K562 (cell line): Measurements from ENCODE around the gene ZSWIM4. TPM values are rescaled to one million over a fixed set of nuclear protein-coding genes. Genes with fewer than 3 reads are reported as not detected.
A peak's percentile ranks its signal among the peaks of the same experiment; 100 is the strongest.

Experiments
- CBX2 ChIP-seq: fragments of 200-600 bp; sonication (generic); IDR thresholded peaks from one replicate; pipeline ENCODE4 v1.6.1; 2012; ENCODE audit warnings: mild to moderate bottlenecking, low read length, inconsistent platforms; ENCODE audit not compliant: insufficient read depth, poor library complexity, severe bottlenecking
- GABPB1 ChIP-seq: sonication (generic); formaldehyde crosslinking; IDR thresholded peaks from 2 replicates; pipeline ENCODE4 v1.8.0; 2022; ENCODE audit warnings: mild to moderate bottlenecking, missing genetic modification reagents
- MBD2 ChIP-seq: sonication (generic); IDR thresholded peaks from 2 replicates; pipeline ENCODE4 v1.6.1; 2016; ENCODE audit warnings: low read depth, borderline replicate concordance
- MIER1 ChIP-seq: fragments of 450-650 bp; IDR thresholded peaks from 2 replicates; pipeline ENCODE4 v1.6.1; 2016; ENCODE audit warnings: antibody characterized with exemption, mild to moderate bottlenecking, low read depth
- NCOR1 ChIP-seq: fragments of 450-650 bp; IDR thresholded peaks from 2 replicates; pipeline ENCODE4 v1.6.1; 2016; ENCODE audit warnings: mild to moderate bottlenecking, moderate library complexity
- PHF8 ChIP-seq: fragments of 200-600 bp; sonication (generic); IDR thresholded peaks from 2 replicates; pipeline ENCODE4 v1.6.1; 2012; ENCODE audit warnings: mixed run types, mild to moderate bottlenecking, inconsistent platforms, low read length, moderate library complexity, borderline replicate concordance
- POLR2A ChIP-seq: fragments of 450-650 bp; conservative IDR thresholded peaks from 2 replicates; pipeline ENCODE4 v1.6.1; 2016
- RBM17 ChIP-seq: fragments of 200-400 bp; formaldehyde crosslinking; IDR thresholded peaks from 2 replicates; pipeline ENCODE4 v1.6.1; 2017; ENCODE audit warnings: low read depth, mild to moderate bottlenecking, low read length, borderline replicate concordance
- TBP ChIP-seq: optimal IDR thresholded peaks from 2 replicates; pipeline ENCODE3; 2011; ENCODE audit warnings: low read depth, low read length, improper control_type of control experiment
- ZNF12 ChIP-seq: sonication (generic); formaldehyde crosslinking; IDR thresholded peaks from 2 replicates; pipeline ENCODE4 v1.4.0; 2020; ENCODE audit warnings: mild to moderate bottlenecking, missing genetic modification reagents
- ZNF143 ChIP-seq: sonication (generic); formaldehyde crosslinking; IDR thresholded peaks from 2 replicates; pipeline ENCODE4 v1.9.0; 2022; ENCODE audit warnings: mild to moderate bottlenecking, missing genetic modification reagents
- polyA plus RNA-seq, 8 experiments: library from polyadenylated mRNA; depleted of rRNA in 4 of 8; stranded (reverse) in 5 of 8; unstranded in 3 of 8; fragments of >200 nt; fragmentation: Nextera tagmentation in 2 of 8; fragmentation: Illumina TruSeq in 1 of 8; extraction: Ambion mirVana in 2 of 8; extraction: Trizol in 1 of 8; gene quantifications; 2 replicates each; pipeline versions ENCODE4 v1.2.1 to v1.2.3, GENCODE V29; 2011 to 2014; ENCODE audit warnings: inconsistent platforms in 1 of 8, missing spikeins in 1 of 8
- total RNA-seq, 7 experiments: library from RNA; depleted of rRNA in 6 of 7; stranded (reverse); fragments of >200 nt in 6 of 7; fragmentation: Illumina TruSeq in 2 of 7; extraction: Trizol in 2 of 7; gene quantifications; 2 replicates each; pipeline versions ENCODE4 v1.2.1 to v1.2.3, GENCODE V29; 2011 to 2021; ENCODE audit warnings: low replicate concordance in 1 of 7
- TF ChIP-seq, protein P1 (sequence below), 2 experiments: fragments of 450-650 bp; conservative IDR thresholded peaks; 2 replicates each; pipeline ENCODE4 v1.6.1; 2017; ENCODE audit warnings: mild to moderate bottlenecking in 2 of 2, moderate library complexity in 2 of 2
- TF ChIP-seq, protein P2 (sequence below): fragments of 450-650 bp; conservative IDR thresholded peaks from 2 replicates; pipeline ENCODE4 v1.6.1; 2016; ENCODE audit warnings: missing genetic modification characterization, low read depth, mild to moderate bottlenecking, control low read depth, missing compliant biosample characterization
- TF ChIP-seq, protein P3 (sequence below), 2 experiments: fragments of 450-650 bp in 1 of 2; sonication (generic) in 1 of 2; formaldehyde crosslinking in 1 of 2; IDR thresholded peaks; 2 replicates each; pipeline versions ENCODE4 v1.7.1 to v1.9.0; 2016 to 2022; ENCODE audit warnings: inconsistent platforms in 1 of 2, mild to moderate bottlenecking in 1 of 2, missing genetic modification reagents in 1 of 2

Gene ZSWIM4
- total and polyA plus RNA-seq, 9 of the 15 experiments (the other 6 are each of a cell fraction or from before 2014, with no cell fraction given) = 0.25 to 3.7 (median 0.79) TPM; not detected in 2

DNA sequence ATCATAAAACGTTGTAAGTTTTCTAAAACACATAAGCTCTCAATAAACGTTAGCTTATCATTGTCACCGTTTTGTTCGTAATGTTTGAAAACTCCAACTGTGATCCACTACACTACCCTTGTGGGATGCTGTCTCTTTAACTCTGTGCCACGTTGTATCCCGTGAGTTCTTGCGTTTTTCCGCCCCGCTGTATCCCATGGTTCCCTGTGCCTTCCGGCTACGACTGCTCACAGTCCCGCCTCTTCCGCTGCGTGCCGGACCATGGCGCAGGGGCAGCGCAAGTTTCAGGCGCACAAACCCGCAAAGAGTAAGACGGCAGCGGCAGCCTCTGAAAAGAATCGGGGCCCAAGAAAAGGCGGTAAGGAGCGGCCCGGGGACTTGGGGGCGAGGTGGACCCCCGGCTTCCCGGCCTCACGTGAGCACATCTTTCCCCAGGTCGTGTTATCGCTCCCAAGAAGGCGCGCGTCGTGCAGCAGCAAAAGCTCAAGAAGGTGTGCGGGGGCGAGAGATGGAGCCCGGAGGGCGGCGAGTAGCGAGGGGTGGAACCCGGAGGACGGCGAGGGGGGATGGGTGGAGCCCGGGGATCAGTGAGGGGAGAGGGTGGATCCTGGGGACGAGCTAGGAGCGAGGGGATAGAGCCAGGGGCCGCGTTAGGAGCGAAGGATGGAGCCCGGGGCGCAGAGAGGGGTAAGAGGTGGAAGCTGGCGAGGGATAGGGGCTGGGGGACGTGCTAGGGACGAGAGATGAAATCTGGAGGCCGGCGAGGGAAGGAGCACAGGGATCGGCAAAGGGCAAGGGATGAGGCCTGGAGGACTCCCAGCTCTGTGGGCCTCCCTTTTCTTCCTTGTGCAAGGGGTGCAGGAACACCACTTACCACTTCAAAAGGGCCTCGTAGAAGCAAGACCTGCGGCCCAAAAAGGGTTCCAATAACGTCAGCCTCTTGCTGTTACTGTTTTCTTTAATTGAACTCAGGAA, 20.7 kb upstream of the ZSWIM4 start, which contains the start of gene C19orf53 (continued):
- TF ChIP-seq, protein P1, sequence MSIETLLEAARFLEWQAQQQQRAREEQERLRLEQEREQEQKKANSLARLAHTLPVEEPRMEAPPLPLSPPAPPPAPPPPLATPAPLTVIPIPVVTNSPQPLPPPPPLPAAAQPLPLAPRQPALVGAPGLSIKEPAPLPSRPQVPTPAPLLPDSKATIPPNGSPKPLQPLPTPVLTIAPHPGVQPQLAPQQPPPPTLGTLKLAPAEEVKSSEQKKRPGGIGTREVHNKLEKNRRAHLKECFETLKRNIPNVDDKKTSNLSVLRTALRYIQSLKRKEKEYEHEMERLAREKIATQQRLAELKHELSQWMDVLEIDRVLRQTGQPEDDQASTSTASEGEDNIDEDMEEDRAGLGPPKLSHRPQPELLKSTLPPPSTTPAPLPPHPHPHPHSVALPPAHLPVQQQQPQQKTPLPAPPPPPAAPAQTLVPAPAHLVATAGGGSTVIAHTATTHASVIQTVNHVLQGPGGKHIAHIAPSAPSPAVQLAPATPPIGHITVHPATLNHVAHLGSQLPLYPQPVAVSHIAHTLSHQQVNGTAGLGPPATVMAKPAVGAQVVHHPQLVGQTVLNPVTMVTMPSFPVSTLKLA (conservative IDR thresholded peaks at IDR 0.05) = peak; percentile 90 to 94
- TF ChIP-seq POLR2A (peak; percentile 99), PHF8 (peak; percentile 94), ZNF12 (CRISPR knock-in tag) (peak; percentile 51; the same call in 1 of the 2 replicates), CBX2 (no peak), MBD2 (peak; percentile 98), MIER1 (peak; percentile 54; the same call in 1 of the 2 replicates), NCOR1 (peak; percentile 86), ZNF143 (CRISPR knock-in tag) (peak; percentile 94), RBM17 (no peak), GABPB1 (CRISPR knock-in tag) (peak; percentile 97), TBP (peak; percentile 73)
- TF ChIP-seq, protein P2, sequence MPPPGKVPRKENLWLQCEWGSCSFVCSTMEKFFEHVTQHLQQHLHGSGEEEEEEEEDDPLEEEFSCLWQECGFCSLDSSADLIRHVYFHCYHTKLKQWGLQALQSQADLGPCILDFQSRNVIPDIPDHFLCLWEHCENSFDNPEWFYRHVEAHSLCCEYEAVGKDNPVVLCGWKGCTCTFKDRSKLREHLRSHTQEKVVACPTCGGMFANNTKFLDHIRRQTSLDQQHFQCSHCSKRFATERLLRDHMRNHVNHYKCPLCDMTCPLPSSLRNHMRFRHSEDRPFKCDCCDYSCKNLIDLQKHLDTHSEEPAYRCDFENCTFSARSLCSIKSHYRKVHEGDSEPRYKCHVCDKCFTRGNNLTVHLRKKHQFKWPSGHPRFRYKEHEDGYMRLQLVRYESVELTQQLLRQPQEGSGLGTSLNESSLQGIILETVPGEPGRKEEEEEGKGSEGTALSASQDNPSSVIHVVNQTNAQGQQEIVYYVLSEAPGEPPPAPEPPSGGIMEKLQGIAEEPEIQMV (tag) = 0 out of 2 replicates have a peak, but pooled peaks have one; percentile 41
- TF ChIP-seq, protein P3, sequence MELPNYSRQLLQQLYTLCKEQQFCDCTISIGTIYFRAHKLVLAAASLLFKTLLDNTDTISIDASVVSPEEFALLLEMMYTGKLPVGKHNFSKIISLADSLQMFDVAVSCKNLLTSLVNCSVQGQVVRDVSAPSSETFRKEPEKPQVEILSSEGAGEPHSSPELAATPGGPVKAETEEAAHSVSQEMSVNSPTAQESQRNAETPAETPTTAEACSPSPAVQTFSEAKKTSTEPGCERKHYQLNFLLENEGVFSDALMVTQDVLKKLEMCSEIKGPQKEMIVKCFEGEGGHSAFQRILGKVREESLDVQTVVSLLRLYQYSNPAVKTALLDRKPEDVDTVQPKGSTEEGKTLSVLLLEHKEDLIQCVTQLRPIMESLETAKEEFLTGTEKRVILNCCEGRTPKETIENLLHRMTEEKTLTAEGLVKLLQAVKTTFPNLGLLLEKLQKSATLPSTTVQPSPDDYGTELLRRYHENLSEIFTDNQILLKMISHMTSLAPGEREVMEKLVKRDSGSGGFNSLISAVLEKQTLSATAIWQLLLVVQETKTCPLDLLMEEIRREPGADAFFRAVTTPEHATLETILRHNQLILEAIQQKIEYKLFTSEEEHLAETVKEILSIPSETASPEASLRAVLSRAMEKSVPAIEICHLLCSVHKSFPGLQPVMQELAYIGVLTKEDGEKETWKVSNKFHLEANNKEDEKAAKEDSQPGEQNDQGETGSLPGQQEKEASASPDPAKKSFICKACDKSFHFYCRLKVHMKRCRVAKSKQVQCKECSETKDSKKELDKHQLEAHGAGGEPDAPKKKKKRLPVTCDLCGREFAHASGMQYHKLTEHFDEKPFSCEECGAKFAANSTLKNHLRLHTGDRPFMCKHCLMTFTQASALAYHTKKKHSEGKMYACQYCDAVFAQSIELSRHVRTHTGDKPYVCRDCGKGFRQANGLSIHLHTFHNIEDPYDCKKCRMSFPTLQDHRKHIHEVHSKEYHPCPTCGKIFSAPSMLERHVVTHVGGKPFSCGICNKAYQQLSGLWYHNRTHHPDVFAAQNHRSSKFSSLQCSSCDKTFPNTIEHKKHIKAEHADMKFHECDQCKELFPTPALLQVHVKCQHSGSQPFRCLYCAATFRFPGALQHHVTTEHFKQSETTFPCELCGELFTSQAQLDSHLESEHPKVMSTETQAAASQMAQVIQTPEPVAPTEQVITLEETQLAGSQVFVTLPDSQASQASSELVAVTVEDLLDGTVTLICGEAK (IDR thresholded peaks at IDR 0.05) = peak; percentile 99
- TF ChIP-seq, protein P3 (CRISPR knock-in tag; IDR thresholded peaks at IDR 0.05) = no peak
